ENCODE measurements around the gene SLC7A4.

Gene SLC7A4

GRCh38 chr22:21038405-21038804, 6.0 kb upstream of the SLC7A4 start:
- H3K27ac ChIP-seq (ENCODE audit: low read length) = no peak overlapping the region
- no peak for TF ChIP-seq EZH2phosphoT487 (IDR thresholded peaks at IDR 0.05; ENCODE audit: low read depth)
- TF ChIP-seq, protein P1, sequence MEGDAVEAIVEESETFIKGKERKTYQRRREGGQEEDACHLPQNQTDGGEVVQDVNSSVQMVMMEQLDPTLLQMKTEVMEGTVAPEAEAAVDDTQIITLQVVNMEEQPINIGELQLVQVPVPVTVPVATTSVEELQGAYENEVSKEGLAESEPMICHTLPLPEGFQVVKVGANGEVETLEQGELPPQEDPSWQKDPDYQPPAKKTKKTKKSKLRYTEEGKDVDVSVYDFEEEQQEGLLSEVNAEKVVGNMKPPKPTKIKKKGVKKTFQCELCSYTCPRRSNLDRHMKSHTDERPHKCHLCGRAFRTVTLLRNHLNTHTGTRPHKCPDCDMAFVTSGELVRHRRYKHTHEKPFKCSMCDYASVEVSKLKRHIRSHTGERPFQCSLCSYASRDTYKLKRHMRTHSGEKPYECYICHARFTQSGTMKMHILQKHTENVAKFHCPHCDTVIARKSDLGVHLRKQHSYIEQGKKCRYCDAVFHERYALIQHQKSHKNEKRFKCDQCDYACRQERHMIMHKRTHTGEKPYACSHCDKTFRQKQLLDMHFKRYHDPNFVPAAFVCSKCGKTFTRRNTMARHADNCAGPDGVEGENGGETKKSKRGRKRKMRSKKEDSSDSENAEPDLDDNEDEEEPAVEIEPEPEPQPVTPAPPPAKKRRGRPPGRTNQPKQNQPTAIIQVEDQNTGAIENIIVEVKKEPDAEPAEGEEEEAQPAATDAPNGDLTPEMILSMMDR (IDR thresholded peaks at IDR 0.05; ENCODE audit: low read depth, low read length) = no peak
- no peaks in the 10 kb centered on the region for H3K36me3 ChIP-seq (replicated peaks; ENCODE audit: low read depth, low read length)
- no peak overlapping the region for H3K4me2 ChIP-seq (ENCODE audit: low read length)
- H3K4me1 ChIP-seq (ENCODE audit: low read length) = peaks cover 11% of the 10 kb centered on the region
- no peak overlapping the region for H3K9ac ChIP-seq (ENCODE audit: low read length)
- no peak overlapping the region for H3K4me3 ChIP-seq (ENCODE audit: low read length)
- H2AFZ ChIP-seq (ENCODE audit: low read depth, low read length) = no peak overlapping the region
- H4K20me1 ChIP-seq (ENCODE audit: insufficient read depth, low read length) = no peaks in the 10 kb centered on the region
- H3K27me3 ChIP-seq (ENCODE audit: low read depth, low read length) = peaks cover 17% of the 10 kb centered on the region
- no peaks in the 10 kb centered on the region for H3K79me2 ChIP-seq (ENCODE audit: low read length)
- no peaks in the 10 kb centered on the region for H3K9me3 ChIP-seq (ENCODE audit: insufficient read depth, low read length)

GRCh38 chr22:21034989-21035388, 2.6 kb upstream of the SLC7A4 start:
- Histone ChIP-seq H3K9ac (ENCODE audit: low read length) (no peak overlapping the region), H3K4me2 (ENCODE audit: low read length) (no peak overlapping the region), H3K27ac (ENCODE audit: low read length) (no peak overlapping the region), H2AFZ (ENCODE audit: low read depth, low read length) (no peak overlapping the region), H3K9me3 (ENCODE audit: insufficient read depth, low read length) (no peaks in the 10 kb centered on the region), H3K27me3 (ENCODE audit: low read depth, low read length) (0 out of 2 replicates have a peak, but pooled peaks cover 10% of the 10 kb centered on the region), H3K4me1 (ENCODE audit: low read length) (peaks cover 11% of the 10 kb centered on the region), H4K20me1 (ENCODE audit: insufficient read depth, low read length) (no peaks in the 10 kb centered on the region), H3K4me3 (ENCODE audit: low read length) (no peak overlapping the region), H3K36me3 (replicated peaks; ENCODE audit: low read depth, low read length) (no peaks in the 10 kb centered on the region), H3K79me2 (ENCODE audit: low read length) (no peaks in the 10 kb centered on the region)
- TF ChIP-seq EZH2phosphoT487 (IDR thresholded peaks at IDR 0.05; ENCODE audit: low read depth) = no peak
- TF ChIP-seq, protein P1 (IDR thresholded peaks at IDR 0.05; ENCODE audit: low read depth, low read length) = no peak

- Histone ChIP-seq H2AFZ (ENCODE audit: low read depth, low read length) (no peak overlapping the region), H3K27me3 (ENCODE audit: low read depth, low read length) (0 out of 2 replicates have a peak, but pooled peaks cover 10% of the 10 kb centered on the region), H3K9me3 (ENCODE audit: insufficient read depth, low read length) (no peaks in the 10 kb centered on the region), H3K9ac (ENCODE audit: low read length) (no peak overlapping the region), H3K36me3 (replicated peaks; ENCODE audit: low read depth, low read length) (no peaks in the 10 kb centered on the region), H3K4me1 (ENCODE audit: low read length) (peaks cover 11% of the 10 kb centered on the region), H3K27ac (ENCODE audit: low read length) (no peak overlapping the region), H3K4me2 (ENCODE audit: low read length) (no peak overlapping the region), H3K4me3 (ENCODE audit: low read length) (no peak overlapping the region), H4K20me1 (ENCODE audit: insufficient read depth, low read length) (no peaks in the 10 kb centered on the region), H3K79me2 (ENCODE audit: low read length) (no peaks in the 10 kb centered on the region)
- TF ChIP-seq, protein P1 (IDR thresholded peaks at IDR 0.05; ENCODE audit: low read depth, low read length) = no peak
- TF ChIP-seq EZH2phosphoT487 (IDR thresholded peaks at IDR 0.05; ENCODE audit: low read depth) = no peak
Measured at GRCh38 chr22:21033895-21034294, 1.5 kb upstream of the SLC7A4 start.

DNA sequence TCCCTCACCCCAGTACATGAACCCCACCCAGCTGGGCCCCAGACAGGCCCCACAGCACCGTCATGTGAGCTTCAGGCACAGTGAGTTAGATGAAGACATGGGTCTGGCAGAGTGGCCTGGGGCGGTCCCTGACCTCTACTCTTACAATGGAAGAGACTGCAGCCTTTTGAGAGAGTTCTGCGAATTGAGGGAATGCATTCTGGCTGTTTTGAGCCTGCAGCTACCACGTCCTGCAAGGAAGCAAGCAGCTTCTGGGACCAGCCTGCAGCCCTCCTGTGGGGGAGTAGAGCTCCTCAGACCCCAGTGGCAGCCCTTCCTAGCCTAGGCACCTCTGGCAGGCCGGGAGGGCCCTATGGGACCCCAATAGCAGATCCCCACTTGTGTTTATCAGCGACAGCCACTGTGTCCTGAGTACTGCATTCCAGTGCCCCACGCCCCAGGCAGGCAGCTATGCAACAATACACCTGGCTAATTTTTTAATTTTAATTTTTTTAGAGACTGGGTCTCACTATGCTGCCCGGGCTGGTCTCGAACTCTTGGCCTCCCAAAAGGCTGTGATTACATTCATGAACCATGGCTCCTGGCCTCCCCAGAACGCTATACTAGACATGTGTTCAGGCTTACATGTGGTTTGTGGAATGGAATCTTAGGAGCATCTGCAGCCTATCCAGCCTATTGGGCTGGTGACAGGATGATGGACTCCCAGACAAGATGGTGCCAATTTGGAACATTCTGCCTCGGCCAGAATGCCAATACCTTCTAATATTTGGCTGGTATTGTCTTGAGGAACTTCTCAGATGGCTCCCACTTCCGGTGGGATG, 717 bp upstream of the SLC7A4 start:
- Histone ChIP-seq H3K9ac (ENCODE audit: low read length) (no peak overlapping the region), H3K9me3 (ENCODE audit: insufficient read depth, low read length) (no peaks in the 10 kb centered on the region), H3K4me3 (ENCODE audit: low read length) (no peak overlapping the region), H3K4me1 (ENCODE audit: low read length) (peaks cover 11% of the 10 kb centered on the region), H3K4me2 (ENCODE audit: low read length) (no peak overlapping the region), H3K27ac (ENCODE audit: low read length) (no peak overlapping the region), H3K27me3 (ENCODE audit: low read depth, low read length) (0 out of 2 replicates have a peak, but pooled peaks cover 7% of the 10 kb centered on the region), H3K79me2 (ENCODE audit: low read length) (no peaks in the 10 kb centered on the region), H2AFZ (ENCODE audit: low read depth, low read length) (no peak overlapping the region), H4K20me1 (ENCODE audit: insufficient read depth, low read length) (no peaks in the 10 kb centered on the region), H3K36me3 (replicated peaks; ENCODE audit: low read depth, low read length) (no peaks in the 10 kb centered on the region)
- TF ChIP-seq EZH2phosphoT487 (IDR thresholded peaks at IDR 0.05; ENCODE audit: low read depth) = no peak
- TF ChIP-seq, protein P1 (IDR thresholded peaks at IDR 0.05; ENCODE audit: low read depth, low read length) = no peak
